ENCODE results near the gene FUBP3. TPM values are rescaled to one million over a fixed set of nuclear protein-coding genes. Genes with fewer than 3 reads are reported as not detected.
A peak's percentile ranks its signal among the peaks of the same experiment; 100 is the strongest.

The FUBP3 gene
- polyA plus RNA-seq, 12 donors: 29.2 to 56.1 (median 41.5) TPM; not detected in 1

- DNase-seq: no peak
These were observed 24.9 kb downstream of the FUBP3 start for GRCh38 chr9:130604295-130604694.

GRCh38 chr9:130606887-130607600 is 27.7 kb downstream of the FUBP3 start:
- DNase-seq: peak; percentile 5

- DNase-seq: peak; percentile 51
These were observed 28.5 kb downstream of the FUBP3 start for GRCh38 chr9:130607640-130608420.

GRCh38 chr9:130608554-130609134 is 29.3 kb downstream of the FUBP3 start:
- DNase-seq: no peak

GRCh38 chr9:130609163-130609562 is 29.8 kb downstream of the FUBP3 start:
- no peak for DNase-seq

GRCh38 chr9:130610862-130611707 is 31.7 kb downstream of the FUBP3 start:
- DNase-seq: no peak

- no peak for DNase-seq
These were observed 37.1 kb downstream of the FUBP3 start for GRCh38 chr9:130616451-130616850.

- no peak for DNase-seq
These were observed 44.1 kb downstream of the FUBP3 start for GRCh38 chr9:130623466-130623865.

GRCh38 chr9:130624154-130624553 is 44.8 kb downstream of the FUBP3 start:
- no peak for DNase-seq

- no peak for DNase-seq
These were observed 47.0 kb downstream of the FUBP3 start for GRCh38 chr9:130626249-130626996.

- no peak for DNase-seq
These were observed 47.7 kb downstream of the FUBP3 start for GRCh38 chr9:130627051-130627450.

- no peak for DNase-seq
These were observed 48.8 kb downstream of the FUBP3 start for GRCh38 chr9:130627896-130628792.

- DNase-seq: no peak
These were observed 50.2 kb downstream of the FUBP3 start for GRCh38 chr9:130629443-130630070.

- DNase-seq: no peak
These were observed 50.7 kb downstream of the FUBP3 start for GRCh38 chr9:130630071-130630450.

- no peak for DNase-seq
These were observed 51.3 kb downstream of the FUBP3 start for GRCh38 chr9:130630506-130631330.

GRCh38 chr9:130631331-130632080 is 52.1 kb downstream of the FUBP3 start:
- DNase-seq: no peak

GRCh38 chr9:130632081-130632710 is 52.8 kb downstream of the FUBP3 start:
- no peak for DNase-seq
